ENCODE measurements around the gene WFDC1.
"Not testable (repeated sequence)": the region's sequence is repeated elsewhere in the genome, so short reads cannot be mapped to it uniquely, and the experiment has no call there.

The WFDC1 gene

GRCh38 chr16:84334058-84334457 is 39.4 kb downstream of the WFDC1 start:
- H3K27ac ChIP-seq (replicated peaks) = no peak overlapping the region

GRCh38 chr16:84334482-84334881 is 39.8 kb downstream of the WFDC1 start:
- TF ChIP-seq GABPA (IDR thresholded peaks at IDR 0.05; ENCODE audit: low read depth) = no peak
- no peak for TF ChIP-seq SPI1 (IDR thresholded peaks at IDR 0.05; ENCODE audit: borderline replicate concordance, low read depth)
- TF ChIP-seq CTCF (IDR thresholded peaks at IDR 0.05; ENCODE audit: insufficient read depth, low read length) = no peak
- no peak for TF ChIP-seq POLR2AphosphoS5 (IDR thresholded peaks at IDR 0.05; ENCODE audit: low read depth)
- no peak for TF ChIP-seq REST (IDR thresholded peaks at IDR 0.05; ENCODE audit: insufficient replicate concordance, low read depth)
- Histone ChIP-seq H3K27ac (replicated peaks) (no peak overlapping the region), H3K27me3 (ENCODE audit: insufficient read depth, poor library complexity, severe bottlenecking) (peaks cover 2% of the 10 kb centered on the region), H3K4me3 (replicated peaks; ENCODE audit: insufficient read depth, low read length) (no peak overlapping the region)
- no peak for DNase-seq (ENCODE audit: low read depth in 1 of 2, low spot score in 1 of 2)

More at GRCh38 chr16:84334058-84334457, 39.4 kb downstream of the WFDC1 start:
- DNase-seq (ENCODE audit: low read depth in 1 of 2, low spot score in 1 of 2) = no peak
- TF ChIP-seq SPI1 (IDR thresholded peaks at IDR 0.05; ENCODE audit: borderline replicate concordance, low read depth) (no peak), GABPA (IDR thresholded peaks at IDR 0.05; ENCODE audit: low read depth) (no peak), CTCF (IDR thresholded peaks at IDR 0.05; ENCODE audit: insufficient read depth, low read length) (no peak), POLR2AphosphoS5 (IDR thresholded peaks at IDR 0.05; ENCODE audit: low read depth) (no peak), REST (IDR thresholded peaks at IDR 0.05; ENCODE audit: insufficient replicate concordance, low read depth) (no peak)
- Histone ChIP-seq H3K27me3 (ENCODE audit: insufficient read depth, poor library complexity, severe bottlenecking) (no peaks in the 10 kb centered on the region), H3K4me3 (replicated peaks; ENCODE audit: insufficient read depth, low read length) (no peak overlapping the region)

- not testable (repeated sequence) for H3K27me3 ChIP-seq (ENCODE audit: insufficient read depth, poor library complexity, severe bottlenecking); H3K27ac ChIP-seq (replicated peaks); H3K4me3 ChIP-seq (replicated peaks; ENCODE audit: insufficient read depth, low read length); DNase-seq (ENCODE audit: low read depth in 1 of 2, low spot score in 1 of 2)
These were observed 42.6 kb downstream of the WFDC1 start for GRCh38 chr16:84337236-84337635.

- no peak for TF ChIP-seq GABPA (IDR thresholded peaks at IDR 0.05; ENCODE audit: low read depth)
- no peak for TF ChIP-seq REST (IDR thresholded peaks at IDR 0.05; ENCODE audit: insufficient replicate concordance, low read depth)
- no peak for TF ChIP-seq POLR2AphosphoS5 (IDR thresholded peaks at IDR 0.05; ENCODE audit: low read depth)
- TF ChIP-seq CTCF (IDR thresholded peaks at IDR 0.05; ENCODE audit: insufficient read depth, low read length) = no peak
- no peak for TF ChIP-seq SPI1 (IDR thresholded peaks at IDR 0.05; ENCODE audit: borderline replicate concordance, low read depth)
- H3K4me3 ChIP-seq (replicated peaks; ENCODE audit: insufficient read depth, low read length) = no peak overlapping the region
- peaks cover 2% of the 10 kb centered on the region for H3K27me3 ChIP-seq (ENCODE audit: insufficient read depth, poor library complexity, severe bottlenecking)
- no peak overlapping the region for H3K27ac ChIP-seq (replicated peaks)
- DNase-seq (ENCODE audit: low read depth in 1 of 2, low spot score in 1 of 2) = no peak
These were observed 44.6 kb downstream of the WFDC1 start for GRCh38 chr16:84339311-84339710.

Data from HL-60 (cell line).